A549 (cell line): ENCODE results near the gene MCTP1. TPM values are rescaled to one million over a fixed set of nuclear protein-coding genes. Genes with fewer than 3 reads are reported as not detected.

ENCODE experiments used
- ATAC-seq, 2 experiments: fragments of 200-7000 bp in 1 of 2; fragments of >200 bp in 1 of 2; cut with Nextera tagmentation in 1 of 2; cut with Tn5 transposase in 1 of 2; 3 replicates each; pipeline versions ENCODE4 v1.8.0 to v1.9.1; 2018 to 2020; ENCODE audit warnings: mild to moderate bottlenecking in 1 of 2, moderate library complexity in 1 of 2
- CTCF ChIA-PET: fragments of 300-600 bp; sonication (Branson Sonifier 250); formaldehyde crosslinking; extraction: SDS; loops from one replicate; lab custom pipeline; 2021; ENCODE audit warnings: antibody characterized with exemption, inconsistent platforms; lab: Yijun Ruan, JAX
- POLR2A ChIA-PET: fragments of 350-600 bp; formaldehyde crosslinking; extraction: SDS; loops from one replicate; lab custom pipeline; 2021; ENCODE audit warnings: antibody characterized with exemption, inconsistent platforms; lab: Yijun Ruan, JAX
- DNase-seq, 2 experiments: peaks; one replicate each; pipeline versions ENCODE4 v3.0.0 to v3.0.0-alpha.2; 2011 to 2016; ENCODE audit warnings: low read depth in 1 of 2, low spot score in 1 of 2
- FAIRE-seq: peaks from 2 replicates; lab custom pipeline; 2011; peaks lifted over from hg19 to GRCh38; lab: Jason Lieb, UNC
- H3K27ac ChIP-seq, 2 experiments: fragments of >200 bp; sonication (Bioruptor Twin); formaldehyde crosslinking; 3 replicates each; pipeline ENCODE4 v1.5.1; 2016 to 2017
- H3K4me1 ChIP-seq: fragments of >200 bp; sonication (Bioruptor Twin); formaldehyde crosslinking; 3 replicates; pipeline ENCODE4 v1.6.1; 2016
- H3K4me2 ChIP-seq: fragments of >200 bp; sonication (Bioruptor Twin); formaldehyde crosslinking; 3 replicates; pipeline ENCODE4 v1.6.1; 2016
- H3K4me3 ChIP-seq: fragments of >200 bp; sonication (Bioruptor Twin); formaldehyde crosslinking; 3 replicates; pipeline ENCODE4 v1.5.1; 2016
- H3K9me3 ChIP-seq: fragments of >200 bp; sonication (Bioruptor Twin); formaldehyde crosslinking; 3 replicates; pipeline ENCODE4 v1.6.1; 2016
- BHLHE40 ChIP-seq: IDR thresholded peaks from 2 replicates; pipeline ENCODE4 v1.6.1; 2012; ENCODE audit warnings: low read depth, low read length, inconsistent platforms
- CBX8 ChIP-seq: fragments of 200-600 bp; sonication (generic); IDR thresholded peaks from 2 replicates; pipeline ENCODE4 v1.6.1; 2016
- CEBPB ChIP-seq, 2 experiments: fragments of >200 bp in 1 of 2; sonication (Bioruptor Twin) in 1 of 2; formaldehyde crosslinking in 1 of 2; IDR thresholded peaks; 2 replicates each; pipeline ENCODE4 v1.6.1; 2012 to 2016
- CHD2 ChIP-seq: fragments of 150-350 bp; IDR thresholded peaks from 2 replicates; pipeline ENCODE4 v1.6.1; 2014; ENCODE audit warnings: low read length; ENCODE audit not compliant: partially characterized antibody
- EP300 ChIP-seq, 2 experiments: fragments of >200 bp; sonication (Bioruptor Twin); formaldehyde crosslinking; IDR thresholded peaks; 2 replicates in 1 of 2; 3 replicates in 1 of 2; pipeline ENCODE4 v1.6.1; 2016 to 2017
- ESRRA ChIP-seq: fragments of 150-350 bp; IDR thresholded peaks from 2 replicates; pipeline ENCODE4 v1.6.1; 2014; ENCODE audit warnings: mild to moderate bottlenecking, low read length, borderline replicate concordance
- FOSB ChIP-seq: fragments of 250-450 bp; sonication (Bioruptor Pico); IDR thresholded peaks from 2 replicates; pipeline ENCODE4 v1.5.0; 2020; ENCODE audit warnings: mild to moderate bottlenecking, moderate library complexity
- FOXS1 ChIP-seq: fragments of 250-450 bp; sonication (Bioruptor Pico); IDR thresholded peaks from 2 replicates; pipeline ENCODE4 v1.5.0; 2020; ENCODE audit warnings: mild to moderate bottlenecking, moderate library complexity
- GATA3 ChIP-seq: IDR thresholded peaks from 2 replicates; pipeline ENCODE4 v1.6.1; 2012; ENCODE audit warnings: borderline replicate concordance
- HDAC2 ChIP-seq: fragments of 200-600 bp; sonication (generic); IDR thresholded peaks from 2 replicates; pipeline ENCODE4 v1.6.1; 2016
- HOXA7 ChIP-seq: fragments of 250-450 bp; sonication (Bioruptor Pico); IDR thresholded peaks from 2 replicates; pipeline ENCODE4 v1.5.0; 2020; ENCODE audit warnings: mild to moderate bottlenecking, moderate library complexity
- HOXB5 ChIP-seq: fragments of 250-450 bp; sonication (Bioruptor Pico); IDR thresholded peaks from 2 replicates; pipeline ENCODE4 v1.5.0; 2020; ENCODE audit warnings: mild to moderate bottlenecking, moderate library complexity
- NFE2L2 ChIP-seq: fragments of 150-350 bp; conservative IDR thresholded peaks from 2 replicates; pipeline ENCODE4 v1.6.1; 2014; ENCODE audit warnings: low read length
- NPAS2 ChIP-seq: fragments of 250-450 bp; sonication (Bioruptor Pico); IDR thresholded peaks from 2 replicates; pipeline ENCODE4 v1.8.0; 2022; ENCODE audit warnings: mild to moderate bottlenecking, moderate library complexity, borderline replicate concordance
- POLR2A ChIP-seq: IDR thresholded peaks from 2 replicates; pipeline ENCODE4 v1.6.1; 2012; ENCODE audit warnings: mild to moderate bottlenecking, low read length
- RAD21 ChIP-seq, 2 experiments: fragments of >200 bp in 1 of 2; sonication (Bioruptor Twin) in 1 of 2; formaldehyde crosslinking in 1 of 2; IDR thresholded peaks in 1 of 2; conservative IDR thresholded peaks in 1 of 2; 2 replicates in 1 of 2; 3 replicates in 1 of 2; pipeline ENCODE4 v1.6.1; 2012 to 2018; ENCODE audit warnings: inconsistent platforms in 1 of 2
- RARB ChIP-seq: fragments of 250-450 bp; sonication (Bioruptor Pico); IDR thresholded peaks from 2 replicates; pipeline ENCODE4 v1.8.0; 2021; ENCODE audit warnings: mild to moderate bottlenecking, moderate library complexity
- RNF2 ChIP-seq: fragments of 200-600 bp; sonication (generic); IDR thresholded peaks from 2 replicates; pipeline ENCODE4 v1.6.1; 2016; ENCODE audit warnings: low read depth, mild to moderate bottlenecking, antibody characterized with exemption, moderate library complexity, borderline replicate concordance
- TP53 ChIP-seq: fragments of 250-450 bp; sonication (Bioruptor Pico); IDR thresholded peaks from 2 replicates; pipeline ENCODE4 v1.5.0; 2021; ENCODE audit warnings: mild to moderate bottlenecking, moderate library complexity
- ZNF302 ChIP-seq: fragments of 250-450 bp; sonication (Bioruptor Pico); IDR thresholded peaks from 2 replicates; pipeline ENCODE4 v1.9.0; 2021; ENCODE audit warnings: inconsistent platforms, mild to moderate bottlenecking, moderate library complexity
- ZSCAN20 ChIP-seq: fragments of 250-450 bp; sonication (Bioruptor Pico); IDR thresholded peaks from 2 replicates; pipeline ENCODE4 v1.8.0; 2022; ENCODE audit warnings: mild to moderate bottlenecking, moderate library complexity
- WGBS: methylation state at CpG from one replicate; pipeline ENCODE4 v1.1.6; 2017; ENCODE audit errors: missing lambda C conversion rate; 5-methylcytosine and 5-hydroxymethylcytosine counted together
- polyA plus RNA-seq, 4 experiments: library from polyadenylated mRNA; depleted of rRNA in 3 of 4; stranded (reverse); fragments of >200 nt; fragmentation: RNase III in 1 of 4; extraction: RNeasy Plus Mini Kit Qiagen cat#74134 plus additional on column Dnase treatment in 1 of 4; gene quantifications; 2 replicates in 3 of 4; 3 replicates in 1 of 4; pipeline ENCODE4 v1.2.3, GENCODE V29; 2011 to 2017
- TF ChIP-seq, protein P1 (sequence below): fragments of >200 bp; sonication (Bioruptor Twin); formaldehyde crosslinking; IDR thresholded peaks from 3 replicates; pipeline ENCODE4 v1.5.1; 2016
- TF ChIP-seq, protein P2 (sequence below): IDR thresholded peaks from 2 replicates; pipeline ENCODE4 v1.6.1; 2012; ENCODE audit warnings: low read depth, borderline replicate concordance
- TF ChIP-seq, protein P3 (sequence below): IDR thresholded peaks from 2 replicates; pipeline ENCODE4 v1.6.1; 2012
- TF ChIP-seq, protein P4 (sequence below): fragments of >200 bp; sonication (Bioruptor Twin); formaldehyde crosslinking; IDR thresholded peaks from 2 replicates; pipeline ENCODE4 v1.6.1; 2016

Gene MCTP1
- polyA plus RNA-seq, 2 of the 4 experiments (the other 2 are of a cell fraction): 5.4 to 6.9 TPM

DNA sequence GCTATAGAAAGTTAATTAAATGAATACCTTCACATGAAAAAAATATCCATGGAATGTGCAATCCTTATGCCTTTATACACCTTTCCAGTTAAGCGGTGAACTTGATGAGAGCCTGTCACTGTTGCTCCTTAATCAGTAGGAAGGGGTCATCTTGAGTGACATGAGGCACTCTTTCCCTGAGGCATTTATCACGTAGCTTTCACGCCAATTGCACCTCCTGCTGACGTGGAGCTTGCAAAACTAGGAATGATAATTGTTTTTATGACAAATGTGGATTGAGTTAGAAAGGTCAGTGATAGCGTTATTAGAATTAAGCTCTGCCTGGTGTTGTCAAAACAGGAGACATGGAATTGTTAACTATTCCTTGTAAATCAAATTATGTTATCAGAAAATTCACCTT lies 586.7 kb downstream of the MCTP1 start:
- ATAC-seq (no peak), FAIRE-seq (no peak), DNase-seq (no peak)
- Histone ChIP-seq H3K9me3 (no peaks in the 10 kb centered on the region), H3K4me3 (no peak overlapping the region), H3K27ac (no peak overlapping the region), H3K4me2 (no peak overlapping the region), H3K4me1 (peaks cover 12% of the 10 kb centered on the region; the same call in 1 of the 3 replicates)
- ChIA-PET POLR2A (no interaction called here), CTCF (no interaction called here)
- TF ChIP-seq, protein P1, sequence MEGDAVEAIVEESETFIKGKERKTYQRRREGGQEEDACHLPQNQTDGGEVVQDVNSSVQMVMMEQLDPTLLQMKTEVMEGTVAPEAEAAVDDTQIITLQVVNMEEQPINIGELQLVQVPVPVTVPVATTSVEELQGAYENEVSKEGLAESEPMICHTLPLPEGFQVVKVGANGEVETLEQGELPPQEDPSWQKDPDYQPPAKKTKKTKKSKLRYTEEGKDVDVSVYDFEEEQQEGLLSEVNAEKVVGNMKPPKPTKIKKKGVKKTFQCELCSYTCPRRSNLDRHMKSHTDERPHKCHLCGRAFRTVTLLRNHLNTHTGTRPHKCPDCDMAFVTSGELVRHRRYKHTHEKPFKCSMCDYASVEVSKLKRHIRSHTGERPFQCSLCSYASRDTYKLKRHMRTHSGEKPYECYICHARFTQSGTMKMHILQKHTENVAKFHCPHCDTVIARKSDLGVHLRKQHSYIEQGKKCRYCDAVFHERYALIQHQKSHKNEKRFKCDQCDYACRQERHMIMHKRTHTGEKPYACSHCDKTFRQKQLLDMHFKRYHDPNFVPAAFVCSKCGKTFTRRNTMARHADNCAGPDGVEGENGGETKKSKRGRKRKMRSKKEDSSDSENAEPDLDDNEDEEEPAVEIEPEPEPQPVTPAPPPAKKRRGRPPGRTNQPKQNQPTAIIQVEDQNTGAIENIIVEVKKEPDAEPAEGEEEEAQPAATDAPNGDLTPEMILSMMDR: no peak
- TF ChIP-seq NFE2L2: no peak
- TF ChIP-seq HDAC2: no peak
- no peak for TF ChIP-seq HOXA7 (CRISPR knock-in tag)
- no peak for TF ChIP-seq RARB (CRISPR knock-in tag)
- TF ChIP-seq ESRRA: no peak
- no peak for TF ChIP-seq FOXS1 (CRISPR knock-in tag)
- no peak for TF ChIP-seq POLR2A
- no peak for TF ChIP-seq RNF2
- no peak for TF ChIP-seq RAD21 (conservative IDR thresholded peaks at IDR 0.05 in 1 of 2, IDR thresholded peaks at IDR 0.05 in 1 of 2)
- no peak for TF ChIP-seq FOSB
- no peak for TF ChIP-seq TP53
- no peak for TF ChIP-seq EP300 (IDR thresholded peaks at IDR 0.05)
- TF ChIP-seq, protein P2, sequence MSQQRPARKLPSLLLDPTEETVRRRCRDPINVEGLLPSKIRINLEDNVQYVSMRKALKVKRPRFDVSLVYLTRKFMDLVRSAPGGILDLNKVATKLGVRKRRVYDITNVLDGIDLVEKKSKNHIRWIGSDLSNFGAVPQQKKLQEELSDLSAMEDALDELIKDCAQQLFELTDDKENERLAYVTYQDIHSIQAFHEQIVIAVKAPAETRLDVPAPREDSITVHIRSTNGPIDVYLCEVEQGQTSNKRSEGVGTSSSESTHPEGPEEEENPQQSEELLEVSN: no peak
- 91% methylated on average over 5 of the region's 5 CpGs for WGBS

DNA sequence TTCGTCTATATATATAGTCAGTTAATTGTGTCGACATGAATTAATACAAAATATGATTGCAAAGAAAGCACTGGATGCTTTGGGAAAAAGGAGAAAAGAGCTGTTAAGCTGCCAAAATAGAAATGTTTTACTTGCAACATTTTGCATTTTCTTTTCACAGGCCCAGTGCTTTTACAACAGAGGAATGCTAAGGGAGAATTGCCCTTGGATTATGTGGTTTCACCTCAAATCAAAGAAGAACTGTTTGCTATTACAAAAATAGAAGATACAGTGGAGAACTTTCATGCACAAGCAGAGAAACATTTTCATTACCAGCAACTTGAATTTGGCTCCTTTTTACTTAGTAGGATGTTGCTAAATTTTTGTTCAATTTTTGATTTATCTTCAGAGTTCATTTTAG lies 590.2 kb downstream of the MCTP1 start:
- TF ChIP-seq, protein P1: no peak
- TF ChIP-seq ZSCAN20 (CRISPR knock-in tag): no peak
- no peak for TF ChIP-seq ZNF302 (CRISPR knock-in tag)
- TF ChIP-seq, protein P3, sequence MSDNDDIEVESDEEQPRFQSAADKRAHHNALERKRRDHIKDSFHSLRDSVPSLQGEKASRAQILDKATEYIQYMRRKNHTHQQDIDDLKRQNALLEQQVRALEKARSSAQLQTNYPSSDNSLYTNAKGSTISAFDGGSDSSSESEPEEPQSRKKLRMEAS: no peak
- TF ChIP-seq TP53: no peak
- TF ChIP-seq, protein P4, sequence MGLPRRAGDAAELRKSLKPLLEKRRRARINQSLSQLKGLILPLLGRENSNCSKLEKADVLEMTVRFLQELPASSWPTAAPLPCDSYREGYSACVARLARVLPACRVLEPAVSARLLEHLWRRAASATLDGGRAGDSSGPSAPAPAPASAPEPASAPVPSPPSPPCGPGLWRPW: no peak
- TF ChIP-seq HOXB5 (CRISPR knock-in tag): no peak
- no peak for TF ChIP-seq CEBPB (IDR thresholded peaks at IDR 0.05)
- TF ChIP-seq NPAS2 (CRISPR knock-in tag): no peak
- TF ChIP-seq GATA3: no peak
- no peak for TF ChIP-seq CBX8
- TF ChIP-seq CHD2: no peak
- no peak for TF ChIP-seq HOXA7 (CRISPR knock-in tag)
- TF ChIP-seq BHLHE40: no peak
- Histone ChIP-seq H3K4me3 (no peak overlapping the region), H3K9me3 (no peaks in the 10 kb centered on the region), H3K4me1 (peaks cover 18% of the 10 kb centered on the region; the same call in 2 of the 3 replicates), H3K4me2 (no peak overlapping the region), H3K27ac (no peak overlapping the region)
- no peak for FAIRE-seq
- POLR2A ChIA-PET: no interaction called here
- WGBS: 97% methylated on average over 2 of the region's 2 CpGs
- no peak for DNase-seq
- CTCF ChIA-PET: no interaction called here
- ATAC-seq: no peak
